Measurements from ENCODE around the gene SIL1. TPM values are rescaled to one million over a fixed set of nuclear protein-coding genes. Genes with fewer than 3 reads are reported as not detected.
A peak's percentile ranks its signal among the peaks of the same experiment; 100 is the strongest.

Gene SIL1
- total and polyA plus RNA-seq, 2 of the 13 experiments (the other 11 are each of a cell fraction or from before 2014, with no cell fraction given): 26.0 to 30.0 TPM

- TF ChIP-seq ZNF687 (CRISPR knock-in tag; IDR thresholded peaks at IDR 0.05) (peak; percentile 42), ZBTB7B (CRISPR knock-in tag; IDR thresholded peaks at IDR 0.05) (0 out of 2 replicates have a peak, but pooled peaks have one; percentile 25), SAP130 (CRISPR knock-in tag; IDR thresholded peaks at IDR 0.05; ENCODE audit: low read depth) (0 out of 2 replicates have a peak, but pooled peaks have one; percentile 16)
- TF ChIP-seq, protein P1, sequence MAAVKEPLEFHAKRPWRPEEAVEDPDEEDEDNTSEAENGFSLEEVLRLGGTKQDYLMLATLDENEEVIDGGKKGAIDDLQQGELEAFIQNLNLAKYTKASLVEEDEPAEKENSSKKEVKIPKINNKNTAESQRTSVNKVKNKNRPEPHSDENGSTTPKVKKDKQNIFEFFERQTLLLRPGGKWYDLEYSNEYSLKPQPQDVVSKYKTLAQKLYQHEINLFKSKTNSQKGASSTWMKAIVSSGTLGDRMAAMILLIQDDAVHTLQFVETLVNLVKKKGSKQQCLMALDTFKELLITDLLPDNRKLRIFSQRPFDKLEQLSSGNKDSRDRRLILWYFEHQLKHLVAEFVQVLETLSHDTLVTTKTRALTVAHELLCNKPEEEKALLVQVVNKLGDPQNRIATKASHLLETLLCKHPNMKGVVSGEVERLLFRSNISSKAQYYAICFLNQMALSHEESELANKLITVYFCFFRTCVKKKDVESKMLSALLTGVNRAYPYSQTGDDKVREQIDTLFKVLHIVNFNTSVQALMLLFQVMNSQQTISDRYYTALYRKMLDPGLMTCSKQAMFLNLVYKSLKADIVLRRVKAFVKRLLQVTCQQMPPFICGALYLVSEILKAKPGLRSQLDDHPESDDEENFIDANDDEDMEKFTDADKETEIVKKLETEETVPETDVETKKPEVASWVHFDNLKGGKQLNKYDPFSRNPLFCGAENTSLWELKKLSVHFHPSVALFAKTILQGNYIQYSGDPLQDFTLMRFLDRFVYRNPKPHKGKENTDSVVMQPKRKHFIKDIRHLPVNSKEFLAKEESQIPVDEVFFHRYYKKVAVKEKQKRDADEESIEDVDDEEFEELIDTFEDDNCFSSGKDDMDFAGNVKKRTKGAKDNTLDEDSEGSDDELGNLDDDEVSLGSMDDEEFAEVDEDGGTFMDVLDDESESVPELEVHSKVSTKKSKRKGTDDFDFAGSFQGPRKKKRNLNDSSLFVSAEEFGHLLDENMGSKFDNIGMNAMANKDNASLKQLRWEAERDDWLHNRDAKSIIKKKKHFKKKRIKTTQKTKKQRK (IDR thresholded peaks at IDR 0.05; ENCODE audit: low read length): no peak
- TF ChIP-seq, protein P2, sequence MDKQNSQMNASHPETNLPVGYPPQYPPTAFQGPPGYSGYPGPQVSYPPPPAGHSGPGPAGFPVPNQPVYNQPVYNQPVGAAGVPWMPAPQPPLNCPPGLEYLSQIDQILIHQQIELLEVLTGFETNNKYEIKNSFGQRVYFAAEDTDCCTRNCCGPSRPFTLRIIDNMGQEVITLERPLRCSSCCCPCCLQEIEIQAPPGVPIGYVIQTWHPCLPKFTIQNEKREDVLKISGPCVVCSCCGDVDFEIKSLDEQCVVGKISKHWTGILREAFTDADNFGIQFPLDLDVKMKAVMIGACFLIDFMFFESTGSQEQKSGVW (CRISPR knock-in tag; IDR thresholded peaks at IDR 0.05; ENCODE audit: borderline replicate concordance): no peak
These were observed 270.2 kb downstream of the SIL1 start (continued) for GRCh38 chr5:138927979-138928378.
